ENCODE data around the gene KRTAP9-3.
"Not testable (repeated sequence)": the region's sequence is repeated elsewhere in the genome, so short reads cannot be mapped to it uniquely, and the experiment has no call there.

KRTAP9-3 gene

GRCh38 chr17:41232399-41233105 is at the start of gene KRTAP9-3:
Gene KRTAP9-3 (plus strand): TSS chr17:41232449. CDS start chr17:41232502, 53 bp downstream.
- not testable (repeated sequence) for DNase-seq (ENCODE audit: extremely low read depth, low read depth); H3K4me3 ChIP-seq (replicated peaks; ENCODE audit: low read depth, low read length)

GRCh38 chr17:41184480-41184961 is 47.7 kb upstream of the KRTAP9-3 start, which contains the start of gene KRTAP4-1:
Gene KRTAP4-1 (minus strand): TSS chr17:41184911. CDS start chr17:41184854, 57 bp downstream.
- H3K4me3 ChIP-seq (replicated peaks; ENCODE audit: low read depth, low read length): no peak within 1 kb of the TSS
- TF ChIP-seq CTCF (IDR thresholded peaks at IDR 0.05; ENCODE audit: low read depth, low read length, missing control alignments): no peak

GRCh38 chr17:41185001-41185400 is 47.2 kb upstream of the KRTAP9-3 start:
- TF ChIP-seq CTCF (IDR thresholded peaks at IDR 0.05; ENCODE audit: low read depth, low read length, missing control alignments): no peak
- H3K4me3 ChIP-seq (replicated peaks; ENCODE audit: low read depth, low read length): no peak overlapping the region
- no peak for DNase-seq (ENCODE audit: extremely low read depth, low read depth)

More at GRCh38 chr17:41184480-41184961, 47.7 kb upstream of the KRTAP9-3 start, which contains the start of gene KRTAP4-1:
- no peak for DNase-seq (ENCODE audit: extremely low read depth, low read depth)

GRCh38 chr17:41186872-41187271 is 45.4 kb upstream of the KRTAP9-3 start:
- DNase-seq (ENCODE audit: extremely low read depth, low read depth): no peak
- no peak overlapping the region for H3K4me3 ChIP-seq (replicated peaks; ENCODE audit: low read depth, low read length)
- no peak for TF ChIP-seq CTCF (IDR thresholded peaks at IDR 0.05; ENCODE audit: low read depth, low read length, missing control alignments)

GRCh38 chr17:41189837-41190318 is 42.4 kb upstream of the KRTAP9-3 start, which contains the start of gene KRTAP9-1:
Gene KRTAP9-1 (plus strand): TSS chr17:41189887. CDS start chr17:41189887, 0 bp downstream.
- not testable (repeated sequence) for H3K4me3 ChIP-seq (replicated peaks; ENCODE audit: low read depth, low read length); DNase-seq (ENCODE audit: extremely low read depth, low read depth)

- DNase-seq (ENCODE audit: extremely low read depth, low read depth): no peak
Observed at GRCh38 chr17:41190328-41190727, 41.9 kb upstream of the KRTAP9-3 start.

GRCh38 chr17:41196068-41196467 is 36.2 kb upstream of the KRTAP9-3 start:
- no peak for DNase-seq (ENCODE audit: extremely low read depth, low read depth)
- no peak for TF ChIP-seq CTCF (IDR thresholded peaks at IDR 0.05; ENCODE audit: low read depth, low read length, missing control alignments)
- H3K4me3 ChIP-seq (replicated peaks; ENCODE audit: low read depth, low read length): no peak overlapping the region

More at GRCh38 chr17:41190328-41190727, 41.9 kb upstream of the KRTAP9-3 start:
- no peak overlapping the region for H3K4me3 ChIP-seq (replicated peaks; ENCODE audit: low read depth, low read length)
- TF ChIP-seq CTCF (IDR thresholded peaks at IDR 0.05; ENCODE audit: low read depth, low read length, missing control alignments): no peak
